ENCODE data around the gene TBXA2R.
A peak's percentile ranks its signal among the peaks of the same experiment; 100 is the strongest.

Gene TBXA2R

GRCh38 chr19:3555653-3556422 lies 50.8 kb downstream of the TBXA2R start:
- no peak for DNase-seq

GRCh38 chr19:3554254-3555083 lies 52.2 kb downstream of the TBXA2R start:
- no peak for DNase-seq

GRCh38 chr19:3551792-3552095 lies 54.9 kb downstream of the TBXA2R start:
- DNase-seq = no peak

GRCh38 chr19:3550947-3551791 lies 55.5 kb downstream of the TBXA2R start:
- DNase-seq = no peak

- DNase-seq = no peak
Measured at GRCh38 chr19:3549816-3550215, 56.9 kb downstream of the TBXA2R start.

- no peak for DNase-seq
Measured at GRCh38 chr19:3548606-3549005, 58.1 kb downstream of the TBXA2R start.

GRCh38 chr19:3547767-3548282 lies 58.9 kb downstream of the TBXA2R start:
- DNase-seq = no peak

GRCh38 chr19:3547301-3547731 lies 59.4 kb downstream of the TBXA2R start:
- no peak for DNase-seq

- DNase-seq = no peak
Measured at GRCh38 chr19:3546119-3546518, 60.6 kb downstream of the TBXA2R start.

- no peak for DNase-seq
Measured at GRCh38 chr19:3545669-3546034, 61.0 kb downstream of the TBXA2R start.

- peak; percentile 51 for DNase-seq
Measured at GRCh38 chr19:3544742-3545668, 61.7 kb downstream of the TBXA2R start.
